ENCODE measurements around the gene NBAS. TPM values are rescaled to one million over a fixed set of nuclear protein-coding genes. Genes with fewer than 3 reads are reported as not detected.

Gene NBAS
- total RNA-seq, 1 donor from 2014 or later, result 57.6 TPM

DNA sequence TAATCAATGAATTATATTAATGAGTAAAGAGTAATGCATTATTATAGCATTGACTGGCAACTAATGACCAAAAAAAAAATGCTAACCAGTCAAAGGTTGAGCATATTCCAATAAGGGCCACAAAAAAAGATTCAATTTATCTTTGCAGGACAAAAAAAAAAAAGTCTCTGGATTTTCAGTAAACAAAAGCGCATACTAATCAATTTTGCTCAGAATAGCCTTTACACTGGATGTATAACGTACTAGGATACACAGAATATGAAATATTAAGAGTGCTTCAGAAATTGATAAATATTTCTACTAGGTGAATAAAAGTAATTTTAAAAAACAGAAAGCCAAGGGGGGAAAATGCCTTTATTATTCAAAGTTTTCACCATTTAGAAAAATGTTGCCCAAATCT is 74.4 kb downstream of the NBAS start:
- FAIRE-seq (no peak), DNase-seq (ENCODE audit: low read depth) (no peak)
- H3K27me3 ChIP-seq (ENCODE audit: insufficient read depth, low read length), result no peaks in the 10 kb centered on the region
- Mint-ChIP-seq H3K27ac (ENCODE audit: unreplicated experiment) (no peak overlapping the region), H3K36me3 (ENCODE audit: low read depth, unreplicated experiment) (peaks cover 12% of the 10 kb centered on the region), H3K4me1 (ENCODE audit: low read depth, unreplicated experiment) (no peaks in the 10 kb centered on the region), H3K27me3 (ENCODE audit: low read depth, unreplicated experiment) (no peaks in the 10 kb centered on the region), H3K4me3 (ENCODE audit: unreplicated experiment) (no peak overlapping the region), H3K9me3 (ENCODE audit: unreplicated experiment) (no peaks in the 10 kb centered on the region)
- H2AFZ ChIP-seq (ENCODE audit: low read depth, low read length), result no peak overlapping the region
- no peaks in the 10 kb centered on the region for H3K79me2 ChIP-seq (ENCODE audit: insufficient read depth, low read length)
- H3K36me3 ChIP-seq (ENCODE audit: insufficient read depth, low read length), result peaks cover 20% of the 10 kb centered on the region
- H3K4me2 ChIP-seq (ENCODE audit: low read length), result no peak overlapping the region
- H3K27ac ChIP-seq (ENCODE audit: low read depth, low read length), result no peak overlapping the region
- no peaks in the 10 kb centered on the region for H3K4me1 ChIP-seq (ENCODE audit: insufficient read depth, low read length)
- no peaks in the 10 kb centered on the region for H3K9me3 ChIP-seq (ENCODE audit: insufficient read depth, low read depth, low read length)
- H3K9ac ChIP-seq (ENCODE audit: low read length), result no peak overlapping the region
- H3K4me3 ChIP-seq (ENCODE audit: insufficient read depth, low read depth, low read length), result no peak overlapping the region
- TF ChIP-seq, protein P1, sequence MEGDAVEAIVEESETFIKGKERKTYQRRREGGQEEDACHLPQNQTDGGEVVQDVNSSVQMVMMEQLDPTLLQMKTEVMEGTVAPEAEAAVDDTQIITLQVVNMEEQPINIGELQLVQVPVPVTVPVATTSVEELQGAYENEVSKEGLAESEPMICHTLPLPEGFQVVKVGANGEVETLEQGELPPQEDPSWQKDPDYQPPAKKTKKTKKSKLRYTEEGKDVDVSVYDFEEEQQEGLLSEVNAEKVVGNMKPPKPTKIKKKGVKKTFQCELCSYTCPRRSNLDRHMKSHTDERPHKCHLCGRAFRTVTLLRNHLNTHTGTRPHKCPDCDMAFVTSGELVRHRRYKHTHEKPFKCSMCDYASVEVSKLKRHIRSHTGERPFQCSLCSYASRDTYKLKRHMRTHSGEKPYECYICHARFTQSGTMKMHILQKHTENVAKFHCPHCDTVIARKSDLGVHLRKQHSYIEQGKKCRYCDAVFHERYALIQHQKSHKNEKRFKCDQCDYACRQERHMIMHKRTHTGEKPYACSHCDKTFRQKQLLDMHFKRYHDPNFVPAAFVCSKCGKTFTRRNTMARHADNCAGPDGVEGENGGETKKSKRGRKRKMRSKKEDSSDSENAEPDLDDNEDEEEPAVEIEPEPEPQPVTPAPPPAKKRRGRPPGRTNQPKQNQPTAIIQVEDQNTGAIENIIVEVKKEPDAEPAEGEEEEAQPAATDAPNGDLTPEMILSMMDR (IDR thresholded peaks at IDR 0.05; ENCODE audit: insufficient read depth, low read depth, low read length), result no peak
- no peak for TF ChIP-seq EZH2 (IDR thresholded peaks at IDR 0.05; ENCODE audit: insufficient read depth, low read length)
- H4K20me1 ChIP-seq (ENCODE audit: insufficient read depth, low read length), result peaks cover 5% of the 10 kb centered on the region

DNA sequence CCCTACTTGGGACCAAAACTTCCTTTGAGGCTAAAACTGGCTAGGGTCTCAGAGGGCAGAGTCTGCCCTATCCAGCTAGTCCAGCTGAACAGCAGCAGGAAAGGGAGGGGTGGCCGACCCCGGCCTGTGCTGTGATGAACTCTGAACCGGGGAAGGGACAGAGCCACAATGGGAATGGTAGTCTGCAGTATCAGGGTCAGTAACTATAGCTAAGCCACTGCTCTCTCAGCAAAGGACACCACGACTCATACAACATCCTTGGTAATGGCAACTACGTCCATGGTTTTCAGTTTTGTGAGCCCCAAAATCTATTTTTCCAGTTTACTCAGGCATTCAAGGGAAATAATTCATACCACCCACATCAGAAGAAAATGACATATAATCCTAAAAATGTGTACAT is 75.2 kb downstream of the NBAS start:
- Mint-ChIP-seq H3K27me3 (ENCODE audit: low read depth, unreplicated experiment) (no peaks in the 10 kb centered on the region), H3K27ac (ENCODE audit: unreplicated experiment) (no peak overlapping the region), H3K9me3 (ENCODE audit: unreplicated experiment) (no peaks in the 10 kb centered on the region), H3K36me3 (ENCODE audit: low read depth, unreplicated experiment) (peaks cover 18% of the 10 kb centered on the region), H3K4me1 (ENCODE audit: low read depth, unreplicated experiment) (no peaks in the 10 kb centered on the region), H3K4me3 (ENCODE audit: unreplicated experiment) (no peak overlapping the region)
- H4K20me1 ChIP-seq (ENCODE audit: insufficient read depth, low read length), result peaks cover 5% of the 10 kb centered on the region
- TF ChIP-seq EZH2 (IDR thresholded peaks at IDR 0.05; ENCODE audit: insufficient read depth, low read length), result no peak
- TF ChIP-seq, protein P1 (IDR thresholded peaks at IDR 0.05; ENCODE audit: insufficient read depth, low read depth, low read length), result no peak
- no peaks in the 10 kb centered on the region for H3K4me1 ChIP-seq (ENCODE audit: insufficient read depth, low read length)
- H3K9ac ChIP-seq (ENCODE audit: low read length), result no peak overlapping the region
- H3K27ac ChIP-seq (ENCODE audit: low read depth, low read length), result no peak overlapping the region
- no peaks in the 10 kb centered on the region for H3K79me2 ChIP-seq (ENCODE audit: insufficient read depth, low read length)
- H3K4me2 ChIP-seq (ENCODE audit: low read length), result no peak overlapping the region
- no peak overlapping the region for H2AFZ ChIP-seq (ENCODE audit: low read depth, low read length)
- H3K27me3 ChIP-seq (ENCODE audit: insufficient read depth, low read length), result no peaks in the 10 kb centered on the region
- peaks cover 25% of the 10 kb centered on the region for H3K36me3 ChIP-seq (ENCODE audit: insufficient read depth, low read length)
- H3K4me3 ChIP-seq (ENCODE audit: insufficient read depth, low read depth, low read length), result no peak overlapping the region
- no peaks in the 10 kb centered on the region for H3K9me3 ChIP-seq (ENCODE audit: insufficient read depth, low read depth, low read length)
- DNase-seq (ENCODE audit: low read depth) (no peak), FAIRE-seq (no peak)

DNA sequence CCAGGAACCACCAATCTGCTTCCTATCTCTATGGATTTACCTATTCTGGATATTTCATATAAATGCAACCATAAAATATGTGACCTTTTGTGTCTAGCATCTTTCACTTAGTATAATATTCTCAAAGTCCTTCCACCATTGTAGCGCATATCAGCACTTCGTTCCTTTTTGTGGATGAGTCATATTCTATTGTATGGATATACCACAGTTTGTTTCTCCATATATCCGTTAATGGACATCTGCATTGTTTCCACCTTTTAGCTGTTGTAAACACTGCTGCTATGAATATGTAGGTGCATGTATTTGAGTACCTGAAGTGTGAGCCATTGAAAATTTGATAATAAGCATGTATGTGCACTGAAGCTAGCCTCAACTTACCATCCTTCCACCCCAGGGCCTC is 80.1 kb downstream of the NBAS start:
- Mint-ChIP-seq H3K27ac (ENCODE audit: unreplicated experiment) (no peak overlapping the region), H3K4me3 (ENCODE audit: unreplicated experiment) (no peak overlapping the region), H3K4me1 (ENCODE audit: low read depth, unreplicated experiment) (no peaks in the 10 kb centered on the region), H3K36me3 (ENCODE audit: low read depth, unreplicated experiment) (peaks cover 15% of the 10 kb centered on the region), H3K9me3 (ENCODE audit: unreplicated experiment) (no peaks in the 10 kb centered on the region), H3K27me3 (ENCODE audit: low read depth, unreplicated experiment) (no peaks in the 10 kb centered on the region)
- no peaks in the 10 kb centered on the region for H3K27me3 ChIP-seq (ENCODE audit: insufficient read depth, low read length)
- no peak overlapping the region for H3K9ac ChIP-seq (ENCODE audit: low read length)
- peaks cover 17% of the 10 kb centered on the region for H3K36me3 ChIP-seq (ENCODE audit: insufficient read depth, low read length)
- no peak overlapping the region for H2AFZ ChIP-seq (ENCODE audit: low read depth, low read length)
- no peak overlapping the region for H3K4me3 ChIP-seq (ENCODE audit: insufficient read depth, low read depth, low read length)
- DNase-seq (ENCODE audit: low read depth) (no peak), FAIRE-seq (no peak)
- H3K79me2 ChIP-seq (ENCODE audit: insufficient read depth, low read length), result no peaks in the 10 kb centered on the region
- no peaks in the 10 kb centered on the region for H4K20me1 ChIP-seq (ENCODE audit: insufficient read depth, low read length)
- H3K4me1 ChIP-seq (ENCODE audit: insufficient read depth, low read length), result no peaks in the 10 kb centered on the region
- TF ChIP-seq, protein P1 (IDR thresholded peaks at IDR 0.05; ENCODE audit: insufficient read depth, low read depth, low read length), result no peak
- TF ChIP-seq EZH2 (IDR thresholded peaks at IDR 0.05; ENCODE audit: insufficient read depth, low read length), result no peak
- H3K4me2 ChIP-seq (ENCODE audit: low read length), result no peak overlapping the region
- H3K9me3 ChIP-seq (ENCODE audit: insufficient read depth, low read depth, low read length), result no peaks in the 10 kb centered on the region
- no peak overlapping the region for H3K27ac ChIP-seq (ENCODE audit: low read depth, low read length)

All from astrocyte (in vitro differentiated cells and primary cell).